ENCODE measurements around the gene SEPTIN5.
"Not testable (repeated sequence)": the region's sequence is repeated elsewhere in the genome, so short reads cannot be mapped to it uniquely, and the experiment has no call there.

SEPTIN5 gene

DNA sequence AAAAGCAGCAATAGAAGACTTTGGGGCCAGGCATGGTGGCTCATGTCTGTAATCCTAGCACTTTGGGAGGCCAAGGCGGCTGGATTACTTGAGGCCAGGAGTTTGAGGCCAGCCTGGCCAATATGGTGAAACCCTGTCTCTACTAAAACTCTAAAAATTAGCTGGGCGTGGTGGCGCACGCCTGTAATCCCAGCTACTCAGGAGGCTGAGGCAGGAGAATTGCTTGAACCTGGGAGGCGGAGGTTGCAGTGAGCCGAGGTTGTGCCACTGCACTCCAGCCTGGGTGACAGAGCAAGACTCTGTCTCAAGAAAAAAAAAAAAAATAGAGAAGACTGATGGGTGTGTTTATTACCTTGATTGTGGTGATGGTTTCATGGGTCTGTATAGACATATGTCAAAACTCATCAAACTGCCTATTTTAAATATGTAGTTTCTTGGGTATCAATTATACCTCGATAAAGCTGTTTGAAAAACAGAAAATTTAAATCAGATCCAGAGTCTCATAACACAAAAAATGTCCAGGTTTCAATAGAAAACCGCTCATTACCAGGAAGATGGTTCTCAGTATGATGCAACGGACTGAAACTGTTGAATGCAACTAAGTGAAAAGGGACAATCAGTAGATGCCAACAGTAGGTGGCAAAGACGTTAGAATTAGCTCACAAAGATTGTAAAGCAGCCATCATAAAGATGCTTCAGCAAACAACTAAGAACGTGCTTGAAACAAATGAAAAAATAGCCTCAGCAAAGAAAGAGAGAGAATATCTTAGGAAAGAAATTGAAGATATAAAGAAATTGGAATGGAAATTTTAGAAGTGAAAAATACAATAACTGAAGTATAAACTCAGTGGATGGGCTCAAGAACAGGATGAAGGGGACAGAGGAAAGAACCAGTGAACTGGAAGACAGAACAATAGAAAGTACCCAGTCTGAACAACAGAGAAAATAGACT, 33.1 kb upstream of the SEPTIN5 start:
- no peak for FAIRE-seq

DNA sequence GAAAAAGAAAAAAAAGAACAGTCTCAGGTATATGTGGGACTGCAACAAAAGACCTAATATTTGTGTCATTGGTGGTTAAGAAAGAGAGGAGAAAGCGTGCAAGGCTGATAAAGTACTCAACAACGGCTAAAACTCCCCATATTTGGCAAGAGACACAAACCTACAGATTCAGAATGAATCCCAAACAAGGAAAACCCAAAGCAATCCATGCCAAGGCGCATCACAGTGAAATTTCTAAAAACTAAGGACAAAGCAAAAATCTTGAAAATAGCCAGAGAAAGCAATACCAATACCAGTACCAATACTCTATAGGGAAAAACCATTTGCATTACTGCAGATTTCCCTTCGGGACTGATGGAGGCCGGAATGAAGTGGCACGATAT, 32.4 kb upstream of the SEPTIN5 start:
- no peak for FAIRE-seq

GRCh38 chr22:19686946-19687345, 27.4 kb upstream of the SEPTIN5 start:
- FAIRE-seq, result no peak

DNA sequence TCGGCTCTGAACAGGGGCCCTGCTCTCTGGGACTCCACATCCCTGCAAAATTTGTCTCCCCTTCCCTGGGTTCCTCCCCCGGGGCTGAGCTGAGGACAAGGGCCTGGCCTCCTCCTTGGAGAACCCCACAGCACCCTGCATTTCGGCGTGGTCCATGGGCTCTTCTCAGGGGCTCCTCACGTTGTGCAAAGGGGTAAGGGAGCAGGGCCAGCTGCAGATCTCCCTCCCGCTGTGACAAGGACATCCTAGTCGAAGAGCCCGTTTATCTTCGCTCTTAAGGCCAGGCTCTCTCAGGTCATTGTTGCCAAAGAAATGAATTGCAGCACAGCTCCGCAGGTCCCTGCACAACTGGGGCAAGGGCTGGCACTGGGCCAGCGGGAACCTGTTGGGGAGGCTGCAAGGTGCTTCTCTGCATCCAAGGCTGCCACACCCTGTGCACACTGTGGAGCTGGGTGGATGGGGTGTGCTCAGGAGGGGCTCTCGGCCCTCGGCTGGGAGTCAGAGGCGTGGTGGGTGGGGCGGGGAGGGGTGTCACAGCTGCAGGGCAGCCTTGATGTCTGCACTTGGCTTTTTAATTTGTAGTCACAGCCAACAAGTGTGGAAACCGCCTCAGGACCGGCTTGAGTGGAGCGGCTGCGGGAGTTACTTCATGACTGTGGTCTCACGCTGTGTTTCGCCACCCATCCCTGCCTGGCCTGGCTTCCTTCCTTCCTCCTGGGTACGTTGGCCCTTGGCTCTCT, 26.6 kb upstream of the SEPTIN5 start:
- FAIRE-seq, result no peak

GRCh38 chr22:19688301-19689290, 25.7 kb upstream of the SEPTIN5 start:
- no peak for FAIRE-seq

GRCh38 chr22:19689408-19689807, 24.9 kb upstream of the SEPTIN5 start:
- FAIRE-seq, result no peak

- no peak for FAIRE-seq
Observed at GRCh38 chr22:19691007-19691720, 23.1 kb upstream of the SEPTIN5 start.

DNA sequence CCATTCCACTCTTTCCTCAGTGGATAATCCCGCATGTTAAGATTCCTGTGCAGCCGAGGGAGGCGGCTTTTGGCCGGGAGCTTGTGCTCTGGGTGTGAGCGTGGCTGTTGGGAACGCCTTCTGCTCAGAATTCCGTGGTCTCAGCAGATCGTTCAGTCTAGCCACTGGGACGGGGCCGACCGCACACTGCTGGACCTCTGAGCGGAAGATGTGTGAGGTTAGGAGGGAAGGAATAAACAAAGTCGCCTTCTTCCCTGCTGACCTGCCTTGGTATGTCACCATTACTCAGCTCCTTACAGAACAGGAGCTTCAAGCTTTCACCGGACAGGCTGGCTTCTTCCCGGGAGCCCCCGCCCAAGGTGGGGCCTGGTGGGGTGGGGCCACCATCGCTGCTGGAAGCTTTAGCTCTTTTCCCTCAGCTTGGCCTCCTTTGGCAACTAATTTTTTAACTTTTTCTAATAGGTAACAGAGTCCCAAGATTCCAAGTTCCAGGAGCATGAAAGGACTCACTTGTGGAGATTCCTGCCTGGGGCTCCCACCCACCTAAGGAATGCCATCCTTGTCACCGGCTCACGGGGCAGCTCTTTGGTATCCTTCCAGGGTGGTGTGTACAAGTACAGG, 22.5 kb upstream of the SEPTIN5 start:
- no peak for FAIRE-seq

DNA sequence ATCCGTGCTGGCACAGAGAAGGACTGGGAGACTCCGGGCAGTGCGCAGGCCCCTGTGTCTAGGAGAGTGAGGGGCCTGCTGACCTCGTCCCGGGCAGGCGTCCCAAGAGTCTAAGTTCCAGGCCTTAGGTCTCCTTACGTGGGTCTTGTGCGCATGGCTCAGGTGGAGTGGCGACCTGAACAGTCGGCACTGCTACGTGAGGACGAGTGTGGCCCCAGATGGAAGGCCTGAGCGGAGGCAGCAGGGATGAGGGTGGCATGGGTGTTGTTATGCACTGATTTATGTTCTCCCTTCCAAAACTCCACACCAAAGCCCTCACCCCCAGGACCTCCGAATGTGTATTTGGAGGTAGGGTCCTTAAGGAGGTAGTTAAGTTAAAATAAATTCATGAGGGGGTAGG, 20.7 kb upstream of the SEPTIN5 start:
- FAIRE-seq, result no peak

- FAIRE-seq, result no peak
Observed at GRCh38 chr22:19693981-19694670, 20.2 kb upstream of the SEPTIN5 start.

- no peak for FAIRE-seq
Observed at GRCh38 chr22:19694696-19695095, 19.6 kb upstream of the SEPTIN5 start.

DNA sequence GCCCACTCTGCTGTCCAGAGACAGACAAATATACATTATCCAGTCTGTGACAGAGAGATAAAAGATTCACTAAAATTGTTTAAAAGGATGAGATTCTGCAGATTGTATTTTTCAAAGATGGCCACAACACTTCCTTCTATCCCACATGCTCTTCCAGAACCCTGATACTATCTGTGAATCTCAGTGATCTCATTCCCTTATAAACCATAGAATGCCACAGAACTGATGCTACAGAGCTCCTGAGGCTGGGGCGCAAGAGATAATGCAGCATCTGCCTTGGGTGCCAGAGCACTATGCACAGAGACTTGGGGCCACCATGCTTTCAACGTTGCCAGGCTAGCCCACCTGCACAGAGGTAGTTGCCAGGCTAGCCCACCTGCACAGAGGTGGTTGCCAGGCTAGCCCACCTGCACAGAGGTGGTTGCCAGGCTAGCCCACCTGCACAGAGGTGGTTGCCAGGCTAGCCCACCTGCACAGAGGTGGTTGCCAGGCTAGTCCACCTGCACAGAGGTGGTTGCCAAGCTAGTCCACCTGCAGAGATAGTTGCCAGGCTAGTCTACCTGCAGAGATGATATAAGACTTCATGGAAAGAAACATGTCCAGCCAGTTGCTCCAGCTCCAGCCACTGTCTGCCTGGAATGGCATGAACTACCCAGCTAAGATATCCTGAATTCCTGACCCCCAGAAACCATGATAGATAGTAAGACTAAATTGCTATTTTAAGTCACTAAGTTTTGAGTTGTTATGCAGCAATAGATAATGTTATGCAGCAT, 17.6 kb upstream of the SEPTIN5 start:
- no peak for FAIRE-seq

DNA sequence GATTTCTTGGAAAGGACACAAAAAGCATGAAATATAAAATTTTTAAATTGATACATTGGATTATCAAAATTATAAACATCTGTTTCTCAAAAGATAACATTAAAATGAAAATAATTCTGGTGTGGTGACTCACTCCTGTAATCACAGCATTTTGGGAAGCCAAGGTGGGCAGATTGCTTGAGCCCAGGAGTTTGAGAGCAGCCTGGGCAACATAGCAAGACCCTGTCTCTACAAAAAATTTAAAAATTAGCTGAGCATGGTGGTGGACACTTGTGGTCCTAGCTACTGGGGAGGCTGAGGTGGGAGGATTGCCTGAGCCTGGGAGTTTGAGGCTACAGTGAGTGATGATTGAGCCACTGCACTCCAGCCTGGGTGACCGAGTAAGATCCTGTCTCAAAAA, 16.4 kb upstream of the SEPTIN5 start:
- FAIRE-seq, result not testable (repeated sequence)

- no peak for FAIRE-seq
Observed at GRCh38 chr22:19700790-19701419, 13.4 kb upstream of the SEPTIN5 start.

- FAIRE-seq, result no peak
Observed at GRCh38 chr22:19701420-19702145, 12.7 kb upstream of the SEPTIN5 start.

DNA sequence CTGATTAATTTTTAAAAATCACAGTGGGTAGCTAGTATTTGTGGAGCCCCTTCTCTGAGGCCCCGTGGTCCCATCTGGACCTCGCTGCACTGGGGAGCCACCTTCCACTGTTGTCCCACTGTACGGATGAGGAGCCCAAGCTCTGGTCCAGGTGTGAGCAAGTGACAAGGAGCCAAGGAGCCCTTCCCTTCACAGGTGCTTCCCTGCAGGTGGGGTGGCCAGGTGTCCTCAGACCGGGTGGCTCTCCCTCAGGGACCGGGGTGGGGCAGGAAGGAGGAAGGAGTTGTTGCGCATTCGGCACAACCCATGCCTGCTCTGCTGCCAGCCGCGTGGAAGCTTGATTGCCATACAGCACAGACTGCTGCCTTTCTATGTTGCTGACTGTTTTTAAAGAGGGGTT, 10.4 kb upstream of the SEPTIN5 start:
- no peak for FAIRE-seq

DNA sequence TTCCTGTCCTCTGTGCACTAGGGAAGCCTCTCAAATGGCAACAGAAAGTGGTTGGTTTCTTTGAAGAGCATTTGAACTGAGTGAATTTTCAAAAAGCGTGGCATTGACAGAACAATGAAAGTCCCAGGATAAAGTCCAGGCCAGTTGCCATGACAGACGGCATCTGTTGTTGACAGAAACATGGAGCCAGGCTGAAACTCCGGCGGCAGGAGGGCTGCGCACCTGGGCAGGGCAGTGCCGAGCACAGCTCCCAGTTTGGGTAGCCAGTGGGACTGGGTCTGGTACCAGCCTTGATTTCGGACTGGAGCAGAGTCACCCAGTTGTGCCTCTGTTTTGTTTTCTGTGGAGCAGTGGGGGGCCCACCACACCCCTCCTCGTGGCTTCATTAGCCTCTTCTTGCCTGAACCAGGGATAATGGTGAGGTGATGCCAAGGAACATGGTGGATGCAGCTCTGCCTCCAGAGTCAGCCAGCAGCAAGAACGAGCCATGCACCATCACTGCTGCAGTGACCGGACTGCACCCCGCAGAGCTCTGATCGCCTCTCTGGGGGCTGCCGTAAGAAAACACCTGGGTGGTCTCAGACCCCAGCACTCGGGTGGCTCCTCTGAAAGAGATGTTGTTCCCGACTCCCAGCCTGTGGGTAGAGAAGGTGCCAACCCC, 9.8 kb upstream of the SEPTIN5 start:
- no peak for FAIRE-seq

GRCh38 chr22:19705181-19705934, 8.9 kb upstream of the SEPTIN5 start:
- FAIRE-seq, result no peak

Measured in colon (tissue), 2 donors.